ENCODE data around the gene LRFN2. TPM values are rescaled to one million over a fixed set of nuclear protein-coding genes. Genes with fewer than 3 reads are reported as not detected.

LRFN2 gene
- total and polyA plus RNA-seq, 2 experiments from 2014 or later = 0.29 to 2.5 TPM

GRCh38 chr6:40347571-40348011 lies 239.6 kb downstream of the LRFN2 start:
- no peaks in the 10 kb centered on the region for H3F3A ChIP-seq (replicated peaks; ENCODE audit: low read depth)
- Mint-ChIP-seq H3K4me1 (peaks cover 31% of the 10 kb centered on the region), H3K27me3 (ENCODE audit: insufficient read depth, low read depth, poor library complexity) (peaks cover 10% of the 10 kb centered on the region), H3K27ac (no peak overlapping the region), H3K9me3 (no peaks in the 10 kb centered on the region), H3K36me3 (ENCODE audit: low read depth) (no peaks in the 10 kb centered on the region), H3K4me3 (no peak overlapping the region)
- ATAC-seq (peak; percentile 72), DNase-seq (ENCODE audit: low spot score) (peak; percentile 55)
- no peak overlapping the region for H3K4me3 ChIP-seq
- H4K20me1 ChIP-seq (replicated peaks; ENCODE audit: insufficient read depth) = no peaks in the 10 kb centered on the region
- no peak overlapping the region for H3K27ac ChIP-seq (ENCODE audit: low read depth)
- H3K27me3 ChIP-seq (ENCODE audit: insufficient read depth) = no peaks in the 10 kb centered on the region
- H3K4me1 ChIP-seq (ENCODE audit: insufficient read depth) = peaks cover 39% of the 10 kb centered on the region
- TF ChIP-seq STAT1 (IDR thresholded peaks at IDR 0.05; ENCODE audit: unreplicated experiment) (no peak), JUNB (IDR thresholded peaks at IDR 0.05; ENCODE audit: unreplicated experiment) (no peak), EZH2phosphoT487 (IDR thresholded peaks at IDR 0.05; ENCODE audit: unreplicated experiment) (no peak), ZNF114 (CRISPR knock-in tag; IDR thresholded peaks at IDR 0.05) (no peak), NANOG (IDR thresholded peaks at IDR 0.05; ENCODE audit: borderline replicate concordance) (no peak), ETS1 (IDR thresholded peaks at IDR 0.05) (no peak), CTCF (conservative IDR thresholded peaks at IDR 0.05; ENCODE audit: low read depth in 2 of 2) (no peak), REST (IDR thresholded peaks at IDR 0.05; ENCODE audit: unreplicated experiment) (no peak), CREB1 (CRISPR knock-in tag; IDR thresholded peaks at IDR 0.05; ENCODE audit: low read depth) (no peak), ZNF331 (CRISPR knock-in tag; IDR thresholded peaks at IDR 0.05; ENCODE audit: low read depth) (no peak), EZH2 (IDR thresholded peaks at IDR 0.05; ENCODE audit: low read depth, unreplicated experiment) (no peak), ZNF462 (CRISPR knock-in tag; IDR thresholded peaks at IDR 0.05) (no peak), POLR2AphosphoS5 (IDR thresholded peaks at IDR 0.05; ENCODE audit: low read depth) (no peak)
- peak overlapping the region; percentile 55 for H3K4me2 ChIP-seq
- H3K9me2 ChIP-seq (ENCODE audit: insufficient read depth) = no peaks in the 10 kb centered on the region
- H3K36me3 ChIP-seq (ENCODE audit: insufficient read depth) = no peaks in the 10 kb centered on the region
- peak overlapping the region; percentile 72; the same call in 1 of the 2 replicates for H2AFZ ChIP-seq
- no peaks in the 10 kb centered on the region for H3K79me2 ChIP-seq (replicated peaks; ENCODE audit: insufficient read depth)

Measured in GM23338 (cell line).